GM23338 (cell line): ENCODE results near the gene CEMIP2. TPM values are rescaled to one million over a fixed set of nuclear protein-coding genes. Genes with fewer than 3 reads are reported as not detected.

Experiments
- ATAC-seq: fragments of 200-7000 bp; cut with Tn5 transposase; 3 replicates; pipeline ENCODE4 v1.9.1; 2020
- DNase-seq: peaks from one replicate; pipeline ENCODE4 v3.0.0-alpha.2; 2015; ENCODE audit warnings: low spot score
- H2AFZ ChIP-seq: fragments of 200-600 bp; sonication (generic); 2 replicates; pipeline ENCODE4 v1.8.0; 2016; ENCODE audit warnings: antibody characterized with exemption, mild to moderate bottlenecking, moderate library complexity
- H3F3A ChIP-seq: fragments of 200-600 bp; sonication (generic); replicated peaks from 2 replicates; pipeline ENCODE4 v1.8.0; 2017; ENCODE audit warnings: antibody characterized with exemption, mixed run types, low read depth
- H3K27ac ChIP-seq: fragments of 200-600 bp; sonication (generic); 2 replicates; pipeline ENCODE4 v1.6.1; 2016; ENCODE audit warnings: low read depth
- H3K27me3 ChIP-seq: fragments of 200-600 bp; sonication (generic); 2 replicates; pipeline ENCODE4 v1.8.0; 2016; ENCODE audit warnings: mild to moderate bottlenecking, mixed run types, moderate library complexity; ENCODE audit not compliant: insufficient read depth
- H3K36me3 ChIP-seq: fragments of 200-600 bp; sonication (generic); 2 replicates; pipeline ENCODE4 v1.8.0; 2016; ENCODE audit warnings: mild to moderate bottlenecking; ENCODE audit not compliant: insufficient read depth
- H3K4me1 ChIP-seq: fragments of 200-600 bp; sonication (generic); 2 replicates; pipeline ENCODE4 v1.8.0; 2016; ENCODE audit warnings: mild to moderate bottlenecking, moderate library complexity; ENCODE audit not compliant: insufficient read depth
- H3K4me2 ChIP-seq: fragments of 200-600 bp; sonication (generic); 2 replicates; pipeline ENCODE4 v1.7.1; 2017; ENCODE audit warnings: mixed run types
- H3K4me3 ChIP-seq: fragments of 200-600 bp; sonication (generic); 2 replicates; pipeline ENCODE4 v1.6.1; 2016; ENCODE audit warnings: mixed run types
- H3K79me2 ChIP-seq: fragments of 200-600 bp; sonication (generic); replicated peaks from 2 replicates; pipeline ENCODE4 v1.8.0; 2017; ENCODE audit warnings: mild to moderate bottlenecking; ENCODE audit not compliant: insufficient read depth
- H3K9me2 ChIP-seq: fragments of 200-600 bp; sonication (generic); 2 replicates; pipeline ENCODE4 v1.8.0; 2017; ENCODE audit not compliant: insufficient read depth
- H4K20me1 ChIP-seq: fragments of 200-600 bp; sonication (generic); replicated peaks from 2 replicates; pipeline ENCODE4 v1.8.0; 2017; ENCODE audit warnings: mild to moderate bottlenecking; ENCODE audit not compliant: insufficient read depth
- H3K27ac Mint-ChIP-seq: 2 replicates; pipeline ENCODE4 v1.8.0; 2020; ENCODE audit warnings: inconsistent platforms, mild to moderate bottlenecking, moderate library complexity, mixed read lengths
- H3K27me3 Mint-ChIP-seq: 3 replicates; pipeline ENCODE4 v1.8.0; 2022; ENCODE audit warnings: low read depth, mild to moderate bottlenecking, moderate library complexity, mixed read lengths, inconsistent platforms; ENCODE audit not compliant: insufficient read depth, poor library complexity
- H3K36me3 Mint-ChIP-seq: 3 replicates; pipeline ENCODE4 v1.8.0; 2021; ENCODE audit warnings: low read depth, mild to moderate bottlenecking, inconsistent platforms, moderate library complexity, mixed read lengths
- H3K4me1 Mint-ChIP-seq: 3 replicates; pipeline ENCODE4 v1.8.0; 2020; ENCODE audit warnings: mild to moderate bottlenecking, inconsistent platforms, mixed read lengths
- H3K4me3 Mint-ChIP-seq: 3 replicates; pipeline ENCODE4 v1.8.0; 2021; ENCODE audit warnings: moderate library complexity, mild to moderate bottlenecking, inconsistent platforms, mixed read lengths
- H3K9me3 Mint-ChIP-seq: 3 replicates; pipeline ENCODE4 v1.8.0; 2020; ENCODE audit warnings: moderate library complexity, mild to moderate bottlenecking, inconsistent platforms, mixed read lengths
- CREB1 ChIP-seq: fragments of 250-450 bp; sonication (Bioruptor Pico); IDR thresholded peaks from 2 replicates; pipeline ENCODE4 v1.5.0; 2020; ENCODE audit warnings: low read depth, mild to moderate bottlenecking, moderate library complexity
- EZH2 ChIP-seq: fragments of 200-600 bp; sonication (generic); IDR thresholded peaks from one replicate; pipeline ENCODE4 v1.8.0; 2017; ENCODE audit warnings: antibody characterized with exemption, mild to moderate bottlenecking, low read depth; ENCODE audit not compliant: unreplicated experiment
- JUNB ChIP-seq: IDR thresholded peaks from one replicate; pipeline ENCODE4 v1.6.1; 2016; ENCODE audit warnings: antibody characterized with exemption; ENCODE audit not compliant: unreplicated experiment
- NANOG ChIP-seq: IDR thresholded peaks from 2 replicates; pipeline ENCODE4 v1.6.1; 2016; ENCODE audit warnings: antibody characterized with exemption, borderline replicate concordance
- STAT1 ChIP-seq: IDR thresholded peaks from one replicate; pipeline ENCODE4 v1.6.1; 2016; ENCODE audit warnings: antibody characterized with exemption; ENCODE audit not compliant: unreplicated experiment
- ZNF331 ChIP-seq: fragments of 250-450 bp; sonication (Bioruptor Pico); IDR thresholded peaks from 2 replicates; pipeline ENCODE4 v1.5.0; 2020; ENCODE audit warnings: low read depth, mild to moderate bottlenecking, moderate library complexity
- polyA plus RNA-seq: library from polyadenylated mRNA; unstranded; fragments of >200 nt; fragmentation: Nextera tagmentation; extraction: Ambion mirVana; gene quantifications from 2 replicates; pipeline ENCODE4 v1.2.1, GENCODE V29; 2016
- total RNA-seq: library from RNA; depleted of rRNA; stranded (reverse); fragments of >200 nt; shearing (Covaris generic); gene quantifications from 2 replicates; pipeline ENCODE4 v1.2.3, GENCODE V29; 2014
- TF ChIP-seq, protein P1 (sequence below): fragments of 250-450 bp; sonication (Bioruptor Pico); IDR thresholded peaks from 2 replicates; pipeline ENCODE4 v1.5.0; 2020; ENCODE audit warnings: mild to moderate bottlenecking, moderate library complexity
- TF ChIP-seq, protein P2 (sequence below): IDR thresholded peaks from 2 replicates; pipeline ENCODE4 v1.6.1; 2016; ENCODE audit warnings: antibody characterized with exemption

CEMIP2 gene
- total and polyA plus RNA-seq, 2 experiments from 2014 or later: 23.0 to 76.7 TPM

DNA sequence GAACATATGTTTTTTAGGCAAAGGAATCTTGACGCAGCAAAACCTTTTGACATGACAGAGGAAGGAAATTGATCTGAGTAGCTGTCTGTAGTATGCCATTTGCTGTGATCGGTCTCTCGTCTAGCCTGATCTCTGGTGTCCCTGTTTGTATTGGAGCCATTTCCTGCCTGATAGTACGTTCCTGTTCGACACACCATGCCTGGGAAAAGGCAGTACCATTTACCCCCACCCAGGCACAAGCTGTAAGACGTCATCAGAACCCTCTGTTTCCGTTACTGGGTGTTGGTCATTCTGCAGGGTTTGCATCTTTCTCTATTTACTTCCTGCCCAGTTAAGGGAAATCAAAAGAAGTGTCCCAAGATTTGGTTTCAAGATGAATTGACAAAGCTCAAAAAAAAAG lies 129.7 kb downstream of the CEMIP2 start (continued):
- TF ChIP-seq, protein P1, sequence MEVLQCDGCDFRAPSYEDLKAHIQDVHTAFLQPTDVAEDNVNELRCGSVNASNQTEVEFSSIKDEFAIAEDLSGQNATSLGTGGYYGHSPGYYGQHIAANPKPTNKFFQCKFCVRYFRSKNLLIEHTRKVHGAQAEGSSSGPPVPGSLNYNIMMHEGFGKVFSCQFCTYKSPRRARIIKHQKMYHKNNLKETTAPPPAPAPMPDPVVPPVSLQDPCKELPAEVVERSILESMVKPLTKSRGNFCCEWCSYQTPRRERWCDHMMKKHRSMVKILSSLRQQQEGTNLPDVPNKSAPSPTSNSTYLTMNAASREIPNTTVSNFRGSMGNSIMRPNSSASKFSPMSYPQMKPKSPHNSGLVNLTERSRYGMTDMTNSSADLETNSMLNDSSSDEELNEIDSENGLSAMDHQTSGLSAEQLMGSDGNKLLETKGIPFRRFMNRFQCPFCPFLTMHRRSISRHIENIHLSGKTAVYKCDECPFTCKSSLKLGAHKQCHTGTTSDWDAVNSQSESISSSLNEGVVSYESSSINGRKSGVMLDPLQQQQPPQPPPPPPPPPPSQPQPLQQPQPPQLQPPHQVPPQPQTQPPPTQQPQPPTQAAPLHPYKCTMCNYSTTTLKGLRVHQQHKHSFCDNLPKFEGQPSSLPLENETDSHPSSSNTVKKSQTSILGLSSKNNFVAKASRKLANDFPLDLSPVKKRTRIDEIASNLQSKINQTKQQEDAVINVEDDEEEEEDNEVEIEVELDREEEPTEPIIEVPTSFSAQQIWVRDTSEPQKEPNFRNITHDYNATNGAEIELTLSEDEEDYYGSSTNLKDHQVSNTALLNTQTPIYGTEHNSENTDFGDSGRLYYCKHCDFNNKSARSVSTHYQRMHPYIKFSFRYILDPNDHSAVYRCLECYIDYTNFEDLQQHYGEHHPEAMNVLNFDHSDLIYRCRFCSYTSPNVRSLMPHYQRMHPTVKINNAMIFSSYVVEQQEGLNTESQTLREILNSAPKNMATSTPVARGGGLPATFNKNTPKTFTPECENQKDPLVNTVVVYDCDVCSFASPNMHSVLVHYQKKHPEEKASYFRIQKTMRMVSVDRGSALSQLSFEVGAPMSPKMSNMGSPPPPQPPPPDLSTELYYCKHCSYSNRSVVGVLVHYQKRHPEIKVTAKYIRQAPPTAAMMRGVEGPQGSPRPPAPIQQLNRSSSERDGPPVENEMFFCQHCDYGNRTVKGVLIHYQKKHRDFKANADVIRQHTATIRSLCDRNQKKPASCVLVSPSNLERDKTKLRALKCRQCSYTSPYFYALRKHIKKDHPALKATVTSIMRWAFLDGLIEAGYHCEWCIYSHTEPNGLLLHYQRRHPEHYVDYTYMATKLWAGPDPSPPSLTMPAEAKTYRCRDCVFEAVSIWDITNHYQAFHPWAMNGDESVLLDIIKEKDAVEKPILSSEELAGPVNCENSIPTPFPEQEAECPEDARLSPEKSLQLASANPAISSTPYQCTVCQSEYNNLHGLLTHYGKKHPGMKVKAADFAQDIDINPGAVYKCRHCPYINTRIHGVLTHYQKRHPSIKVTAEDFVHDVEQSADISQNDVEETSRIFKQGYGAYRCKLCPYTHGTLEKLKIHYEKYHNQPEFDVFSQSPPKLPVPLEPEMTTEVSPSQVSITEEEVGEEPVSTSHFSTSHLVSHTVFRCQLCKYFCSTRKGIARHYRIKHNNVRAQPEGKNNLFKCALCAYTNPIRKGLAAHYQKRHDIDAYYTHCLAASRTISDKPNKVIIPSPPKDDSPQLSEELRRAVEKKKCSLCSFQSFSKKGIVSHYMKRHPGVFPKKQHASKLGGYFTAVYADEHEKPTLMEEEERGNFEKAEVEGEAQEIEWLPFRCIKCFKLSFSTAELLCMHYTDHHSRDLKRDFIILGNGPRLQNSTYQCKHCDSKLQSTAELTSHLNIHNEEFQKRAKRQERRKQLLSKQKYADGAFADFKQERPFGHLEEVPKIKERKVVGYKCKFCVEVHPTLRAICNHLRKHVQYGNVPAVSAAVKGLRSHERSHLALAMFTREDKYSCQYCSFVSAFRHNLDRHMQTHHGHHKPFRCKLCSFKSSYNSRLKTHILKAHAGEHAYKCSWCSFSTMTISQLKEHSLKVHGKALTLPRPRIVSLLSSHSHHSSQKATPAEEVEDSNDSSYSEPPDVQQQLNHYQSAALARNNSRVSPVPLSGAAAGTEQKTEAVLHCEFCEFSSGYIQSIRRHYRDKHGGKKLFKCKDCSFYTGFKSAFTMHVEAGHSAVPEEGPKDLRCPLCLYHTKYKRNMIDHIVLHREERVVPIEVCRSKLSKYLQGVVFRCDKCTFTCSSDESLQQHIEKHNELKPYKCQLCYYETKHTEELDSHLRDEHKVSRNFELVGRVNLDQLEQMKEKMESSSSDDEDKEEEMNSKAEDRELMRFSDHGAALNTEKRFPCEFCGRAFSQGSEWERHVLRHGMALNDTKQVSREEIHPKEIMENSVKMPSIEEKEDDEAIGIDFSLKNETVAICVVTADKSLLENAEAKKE: no peak
- TF ChIP-seq EZH2 (no peak), CREB1 (no peak), NANOG (no peak), STAT1 (no peak), JUNB (no peak), ZNF331 (CRISPR knock-in tag) (no peak)
- TF ChIP-seq, protein P2, sequence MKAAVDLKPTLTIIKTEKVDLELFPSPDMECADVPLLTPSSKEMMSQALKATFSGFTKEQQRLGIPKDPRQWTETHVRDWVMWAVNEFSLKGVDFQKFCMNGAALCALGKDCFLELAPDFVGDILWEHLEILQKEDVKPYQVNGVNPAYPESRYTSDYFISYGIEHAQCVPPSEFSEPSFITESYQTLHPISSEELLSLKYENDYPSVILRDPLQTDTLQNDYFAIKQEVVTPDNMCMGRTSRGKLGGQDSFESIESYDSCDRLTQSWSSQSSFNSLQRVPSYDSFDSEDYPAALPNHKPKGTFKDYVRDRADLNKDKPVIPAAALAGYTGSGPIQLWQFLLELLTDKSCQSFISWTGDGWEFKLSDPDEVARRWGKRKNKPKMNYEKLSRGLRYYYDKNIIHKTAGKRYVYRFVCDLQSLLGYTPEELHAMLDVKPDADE: no peak

DNA sequence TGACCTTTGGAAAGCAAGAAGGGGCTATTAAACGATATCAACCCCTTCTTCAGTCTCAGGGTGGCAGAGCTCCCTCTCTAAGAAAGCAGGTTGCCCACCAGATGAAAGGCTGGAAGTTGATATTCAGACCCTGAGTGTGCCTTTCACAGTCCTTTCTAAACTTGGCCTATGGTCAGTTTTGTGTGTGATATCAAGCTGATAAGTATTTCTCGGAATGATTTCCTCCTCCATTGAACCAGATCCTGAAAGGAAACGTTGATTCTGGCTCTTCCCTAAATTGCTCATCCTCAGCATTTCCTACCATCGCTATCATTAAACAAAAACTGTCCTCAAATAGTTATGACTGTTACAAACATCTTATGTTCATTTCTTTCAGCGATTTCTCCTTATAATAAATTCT lies 130.4 kb downstream of the CEMIP2 start:
- no peak overlapping the region for H3K4me3 Mint-ChIP-seq
- Histone ChIP-seq H3K27ac (no peak overlapping the region), H3K9me2 (no peaks in the 10 kb centered on the region; the same call in 1 of the 2 replicates), H3K4me1 (no peaks in the 10 kb centered on the region), H3K4me2 (no peak overlapping the region), H3K36me3 (no peaks in the 10 kb centered on the region), H3F3A (no peaks in the 10 kb centered on the region), H3K4me3 (no peak overlapping the region), H3K27me3 (no peaks in the 10 kb centered on the region), H4K20me1 (no peaks in the 10 kb centered on the region), H3K79me2 (no peaks in the 10 kb centered on the region), H2AFZ (no peak overlapping the region)
- no peaks in the 10 kb centered on the region for H3K36me3 Mint-ChIP-seq
- no peaks in the 10 kb centered on the region for H3K9me3 Mint-ChIP-seq
- peaks cover 4% of the 10 kb centered on the region for H3K27me3 Mint-ChIP-seq
- no peak overlapping the region for H3K27ac Mint-ChIP-seq
- no peak for DNase-seq
- no peak for ATAC-seq
- no peaks in the 10 kb centered on the region; the same call in 1 of the 3 replicates for H3K4me1 Mint-ChIP-seq
- TF ChIP-seq, protein P1: no peak
